GM12891 (cell line): ENCODE results near the gene MGAT3. TPM values are rescaled to one million over a fixed set of nuclear protein-coding genes. Genes with fewer than 3 reads are reported as not detected.
"Not testable (repeated sequence)": the region's sequence is repeated elsewhere in the genome, so short reads cannot be mapped to it uniquely, and the experiment has no call there.

Source experiments
- DNase-seq: peaks from one replicate; pipeline ENCODE4 v3.0.0; 2011; ENCODE audit warnings: low spot score; ENCODE audit not compliant: insufficient read length
- FAIRE-seq: peaks from 2 replicates; lab custom pipeline; 2011; peaks lifted over from hg19 to GRCh38; lab: Jason Lieb, UNC
- PAX5 ChIP-seq: IDR thresholded peaks from 2 replicates; pipeline ENCODE4 v1.6.1; 2011; ENCODE audit warnings: low read length, moderate library complexity, mild to moderate bottlenecking; ENCODE audit not compliant: insufficient read depth, severe bottlenecking
- POLR2A ChIP-seq: IDR thresholded peaks from 2 replicates; pipeline ENCODE4 v1.6.1; 2011; ENCODE audit warnings: low read depth, low read length, control low read depth
- POLR2AphosphoS5 ChIP-seq: IDR thresholded peaks from 2 replicates; pipeline ENCODE4 v1.6.1; 2011; ENCODE audit warnings: low read depth, low read length, control low read depth
- POU2F2 ChIP-seq: IDR thresholded peaks from 2 replicates; pipeline ENCODE4 v1.6.1; 2011; ENCODE audit warnings: low read depth, mild to moderate bottlenecking, control low read depth, low read length, moderate library complexity
- SPI1 ChIP-seq: IDR thresholded peaks from 2 replicates; pipeline ENCODE4 v1.6.1; 2011; ENCODE audit warnings: low read depth, low read length, control low read depth
- TAF1 ChIP-seq: IDR thresholded peaks from 2 replicates; pipeline ENCODE4 v1.6.1; 2011; ENCODE audit warnings: low read depth, low read length, control low read depth
- polyA plus RNA-seq: library from polyadenylated mRNA; unstranded; fragments of >200 nt; gene quantifications from one replicate; pipeline ENCODE4 v1.2.1, GENCODE V29; 2012; ENCODE audit warnings: low read depth, missing spikeins, inconsistent platforms; ENCODE audit not compliant: missing spikeins

MGAT3 gene
- polyA plus RNA-seq = 16.9 TPM

- peak; percentile 74 for FAIRE-seq
- DNase-seq = no peak
- TF ChIP-seq SPI1 = no peak
These were observed at the start of gene MGAT3 for GRCh38 chr22:39456522-39457197. MGAT3 (plus strand) TSS chr22:39457012; CDS start chr22:39487348, 30,336 bp downstream.

GRCh38 chr22:39408173-39408572 is 48.6 kb upstream of the MGAT3 start:
- no peak for TF ChIP-seq TAF1
- TF ChIP-seq POU2F2 = no peak
- TF ChIP-seq SPI1 = no peak
- TF ChIP-seq POLR2AphosphoS5 = no peak
- TF ChIP-seq PAX5 = no peak
- TF ChIP-seq POLR2A = no peak
- DNase-seq = no peak
- peak; percentile 23 for FAIRE-seq

GRCh38 chr22:39408807-39409206 is 48.0 kb upstream of the MGAT3 start:
- DNase-seq (no peak), FAIRE-seq (no peak)
- no peak for TF ChIP-seq POU2F2
- TF ChIP-seq PAX5 = no peak
- TF ChIP-seq TAF1 = no peak
- TF ChIP-seq SPI1 = no peak
- no peak for TF ChIP-seq POLR2A
- no peak for TF ChIP-seq POLR2AphosphoS5

- TF ChIP-seq PAX5 (no peak), POLR2A (no peak), POU2F2 (no peak), SPI1 (no peak), TAF1 (no peak), POLR2AphosphoS5 (no peak)
- DNase-seq = no peak
- FAIRE-seq = no peak
These were observed 47.2 kb upstream of the MGAT3 start for GRCh38 chr22:39409516-39410029.

GRCh38 chr22:39410264-39410663 is 46.5 kb upstream of the MGAT3 start:
- DNase-seq = no peak

GRCh38 chr22:39411828-39412365 is 44.9 kb upstream of the MGAT3 start:
- not testable (repeated sequence) for DNase-seq
- peak; percentile 82 for FAIRE-seq

More at GRCh38 chr22:39410264-39410663, 46.5 kb upstream of the MGAT3 start:
- no peak for TF ChIP-seq SPI1
- no peak for TF ChIP-seq PAX5
- no peak for FAIRE-seq

- FAIRE-seq = not testable (repeated sequence)
These were observed 43.6 kb upstream of the MGAT3 start for GRCh38 chr22:39413204-39413603.

GRCh38 chr22:39414377-39414776 is 42.4 kb upstream of the MGAT3 start:
- TF ChIP-seq SPI1 (no peak), PAX5 (no peak), POU2F2 (no peak), POLR2A (no peak), POLR2AphosphoS5 (no peak), TAF1 (no peak)
- FAIRE-seq (peak; percentile 47), DNase-seq (no peak)

More at GRCh38 chr22:39413204-39413603, 43.6 kb upstream of the MGAT3 start:
- not testable (repeated sequence) for DNase-seq

GRCh38 chr22:39414886-39415285 is 41.9 kb upstream of the MGAT3 start:
- TF ChIP-seq POU2F2 (no peak), TAF1 (no peak), POLR2AphosphoS5 (no peak), SPI1 (no peak), PAX5 (no peak), POLR2A (no peak)
- DNase-seq (no peak), FAIRE-seq (no peak)

- TF ChIP-seq PAX5 (no peak), POU2F2 (no peak), POLR2AphosphoS5 (no peak), SPI1 (no peak), TAF1 (no peak), POLR2A (no peak)
- no peak for DNase-seq
- no peak for FAIRE-seq
These were observed 41.3 kb upstream of the MGAT3 start for GRCh38 chr22:39415506-39415905.
